Measurements from ENCODE around the gene XPO4. TPM values are rescaled to one million over a fixed set of nuclear protein-coding genes. Genes with fewer than 3 reads are reported as not detected.

Gene XPO4
- total RNA-seq, 1 experiment from 2014 or later = 34.1 TPM

DNA sequence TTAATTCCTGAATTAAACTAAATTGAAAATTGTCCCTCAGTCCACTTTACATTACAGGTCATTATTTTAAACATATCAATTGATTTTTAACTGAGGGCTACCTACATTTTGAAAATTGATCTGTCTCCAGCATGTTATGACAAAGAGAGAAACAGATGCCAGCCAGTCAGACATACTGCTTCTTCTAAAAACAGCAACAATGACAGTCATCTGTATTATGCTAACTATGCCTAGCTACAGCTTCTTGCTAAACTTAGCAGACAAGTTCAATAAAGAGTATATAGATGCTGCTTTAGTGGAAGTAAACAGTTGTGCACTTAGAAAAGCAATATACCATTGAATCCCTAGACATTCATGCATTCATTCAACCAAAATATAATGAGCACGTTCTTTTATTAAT lies 80.1 kb downstream of the XPO4 start:
- H3K14ac ChIP-seq (ENCODE audit: insufficient read depth, low read length) = no peak overlapping the region
- TF ChIP-seq, protein P1, sequence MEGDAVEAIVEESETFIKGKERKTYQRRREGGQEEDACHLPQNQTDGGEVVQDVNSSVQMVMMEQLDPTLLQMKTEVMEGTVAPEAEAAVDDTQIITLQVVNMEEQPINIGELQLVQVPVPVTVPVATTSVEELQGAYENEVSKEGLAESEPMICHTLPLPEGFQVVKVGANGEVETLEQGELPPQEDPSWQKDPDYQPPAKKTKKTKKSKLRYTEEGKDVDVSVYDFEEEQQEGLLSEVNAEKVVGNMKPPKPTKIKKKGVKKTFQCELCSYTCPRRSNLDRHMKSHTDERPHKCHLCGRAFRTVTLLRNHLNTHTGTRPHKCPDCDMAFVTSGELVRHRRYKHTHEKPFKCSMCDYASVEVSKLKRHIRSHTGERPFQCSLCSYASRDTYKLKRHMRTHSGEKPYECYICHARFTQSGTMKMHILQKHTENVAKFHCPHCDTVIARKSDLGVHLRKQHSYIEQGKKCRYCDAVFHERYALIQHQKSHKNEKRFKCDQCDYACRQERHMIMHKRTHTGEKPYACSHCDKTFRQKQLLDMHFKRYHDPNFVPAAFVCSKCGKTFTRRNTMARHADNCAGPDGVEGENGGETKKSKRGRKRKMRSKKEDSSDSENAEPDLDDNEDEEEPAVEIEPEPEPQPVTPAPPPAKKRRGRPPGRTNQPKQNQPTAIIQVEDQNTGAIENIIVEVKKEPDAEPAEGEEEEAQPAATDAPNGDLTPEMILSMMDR (conservative IDR thresholded peaks at IDR 0.05) = no peak
- H2AK5ac ChIP-seq (ENCODE audit: insufficient read length, low read length) = no peak overlapping the region
- no peak overlapping the region for H3K4me3 Mint-ChIP-seq
- no peak overlapping the region for H2BK15ac ChIP-seq (ENCODE audit: low read depth, low read length)
- no peak overlapping the region for H2AFZ ChIP-seq (ENCODE audit: low read length)
- no CpG with 5 or more reads among the region's 1 CpG for WGBS (ENCODE audit: extremely low coverage, insufficient read length, low lambda C conversion rate)
- H3K79me2 ChIP-seq (ENCODE audit: insufficient read depth, low read length) = no peaks in the 10 kb centered on the region; the same call in 1 of the 2 replicates
- H3T11ph ChIP-seq (ENCODE audit: low read length) = no peak overlapping the region
- H3K4me1 ChIP-seq (ENCODE audit: insufficient read depth, low read length) = peaks cover 2% of the 10 kb centered on the region; the same call in 1 of the 2 replicates
- H3K56ac ChIP-seq (ENCODE audit: insufficient read length, low read depth, low read length) = no peak overlapping the region
- H3K27ac Mint-ChIP-seq = no peak overlapping the region
- H3K23me2 ChIP-seq (ENCODE audit: insufficient read length, low read depth, low read length, poor library complexity, severe bottlenecking) = no peaks in the 10 kb centered on the region
- peaks cover 3 to 19% (median 10%) of the 10 kb centered on the region in 3 experiments; a peak in 5 of 7 replicates for H3K36me3 Mint-ChIP-seq (ENCODE audit: insufficient read depth in 1 of 3, low read depth in 3 of 3)
- H3K9me3 Mint-ChIP-seq = no peaks in the 10 kb centered on the region
- H3K9ac ChIP-seq (ENCODE audit: extremely low read depth, insufficient read length, low read length) = no peak overlapping the region
- no peak overlapping the region for H4K8ac ChIP-seq (replicated peaks; ENCODE audit: insufficient read length, low read depth, low read length)
- no peak overlapping the region for H2BK120ac ChIP-seq (ENCODE audit: low read depth, low read length, poor library complexity, severe bottlenecking)
- no peak overlapping the region for H2BK5ac ChIP-seq (ENCODE audit: insufficient read length, low read length)
- no peaks in the 10 kb centered on the region for H4K20me1 ChIP-seq (ENCODE audit: control insufficient read depth, insufficient read depth, insufficient read length)
- no peaks in the 10 kb centered on the region for H3K9me3 ChIP-seq (ENCODE audit: control insufficient read depth, low read depth, low read length)
- H2BK20ac ChIP-seq (ENCODE audit: low read depth, low read length, poor library complexity, severe bottlenecking) = no peak overlapping the region
- peaks cover 5 to 15% of the 10 kb centered on the region in 2 experiments for H3K4me1 Mint-ChIP-seq
- H2BK12ac ChIP-seq (ENCODE audit: insufficient read length, low read depth, low read length) = no peak overlapping the region
- no peaks in the 10 kb centered on the region for H3K79me1 ChIP-seq (ENCODE audit: insufficient read depth, low read depth, low read length, poor library complexity, severe bottlenecking)
- no peak overlapping the region for H4K91ac ChIP-seq (ENCODE audit: insufficient read length, low read depth, low read length)
- no peaks in the 10 kb centered on the region for H3K27me3 ChIP-seq (ENCODE audit: insufficient read depth, low read length)
- H3K18ac ChIP-seq (ENCODE audit: insufficient read length, low read depth, low read length) = no peak overlapping the region
- DNase-seq = no peak
- H3K4ac ChIP-seq (ENCODE audit: low read depth, low read length) = no peak overlapping the region
- no peak overlapping the region for H3K27ac ChIP-seq (ENCODE audit: insufficient read length, low read depth, low read length)
- H3K4me2 ChIP-seq (ENCODE audit: insufficient read depth, insufficient read length, low read length) = no peak overlapping the region
- no peak overlapping the region for H4K5ac ChIP-seq (ENCODE audit: insufficient read length, low read depth, low read length)
- H3K27me3 Mint-ChIP-seq (ENCODE audit: low read depth) = no peaks in the 10 kb centered on the region
- no peak overlapping the region for H3K23ac ChIP-seq (ENCODE audit: insufficient read length, low read depth, low read length)

All from H9 (cell line).